ENCODE measurements around the gene C17orf67.

GRCh38 chr17:56815711-56816110 lies 18.0 kb downstream of the C17orf67 start:
- TF ChIP-seq BHLHE40 (IDR thresholded peaks at IDR 0.05; ENCODE audit: borderline replicate concordance) (no peak), L3MBTL2 (conservative IDR thresholded peaks at IDR 0.05) (no peak), TARDBP (IDR thresholded peaks at IDR 0.05) (no peak), ELF4 (IDR thresholded peaks at IDR 0.05) (no peak), ZNF384 (IDR thresholded peaks at IDR 0.05) (no peak), FOXK2 (IDR thresholded peaks at IDR 0.05) (no peak)

All from HEK293T (cell line).